ENCODE data around the gene GNG12. TPM values are rescaled to one million over a fixed set of nuclear protein-coding genes. Genes with fewer than 3 reads are reported as not detected.

GNG12 gene
- total and polyA plus RNA-seq, 3 experiments from 2014 or later = 0.71 to 0.77 TPM; not detected in 1

GRCh38 chr1:67705735-67706453 lies 127.4 kb downstream of the GNG12 start:
- no peak for DNase-seq
- Histone ChIP-seq H3K4me1 (ENCODE audit: insufficient read depth, low read length) (no peaks in the 10 kb centered on the region), H3K9me3 (ENCODE audit: low read length) (no peaks in the 10 kb centered on the region), H3K27me3 (ENCODE audit: insufficient read depth, low read length, poor library complexity, severe bottlenecking) (no peaks in the 10 kb centered on the region), H3K4me3 (ENCODE audit: low read length) (no peak overlapping the region), H3K27ac (ENCODE audit: low read depth, low read length) (no peak overlapping the region), H3K36me3 (ENCODE audit: insufficient read depth, low read length) (no peaks in the 10 kb centered on the region)
- POLR2A ChIA-PET = no interaction called here
- Mint-ChIP-seq H3K4me1 (no peaks in the 10 kb centered on the region), H3K27me3 (peaks cover 3 to 9% of the 10 kb centered on the region in 2 donors), H3K36me3 (no peaks in the 10 kb centered on the region), H3K9me3 (peaks cover 0 to 2% (median 0%) of the 10 kb centered on the region in 5 donors), H3K27ac (no peak overlapping the region), H3K4me3 (no peak overlapping the region)
- CTCF ChIA-PET = interaction anchor here (0.9 kb wide), 1 partner anchor 29 kb away, joined by 3 read pairs; no protein-coding TSS in a partner anchor

GRCh38 chr1:67704351-67704750 lies 128.9 kb downstream of the GNG12 start:
- H3K27ac Mint-ChIP-seq = no peak overlapping the region
- ChIA-PET POLR2A (no interaction called here), CTCF (interaction anchor here (1.2 kb wide), 1 partner anchor 56 kb away, joined by 3 read pairs; no protein-coding TSS in a partner anchor)
- no peak overlapping the region for H3K4me3 Mint-ChIP-seq
- H3K9me3 ChIP-seq (ENCODE audit: low read length) = no peaks in the 10 kb centered on the region
- H3K27me3 ChIP-seq (ENCODE audit: insufficient read depth, low read length, poor library complexity, severe bottlenecking) = no peaks in the 10 kb centered on the region
- H3K36me3 Mint-ChIP-seq = no peaks in the 10 kb centered on the region
- H3K36me3 ChIP-seq (ENCODE audit: insufficient read depth, low read length) = no peaks in the 10 kb centered on the region
- no peak for DNase-seq
- H3K27me3 Mint-ChIP-seq = peaks cover under 1 to 18% of the 10 kb centered on the region in 2 donors
- H3K4me1 ChIP-seq (ENCODE audit: insufficient read depth, low read length) = no peaks in the 10 kb centered on the region
- no peaks in the 10 kb centered on the region for H3K4me1 Mint-ChIP-seq
- H3K27ac ChIP-seq (ENCODE audit: low read depth, low read length) = no peak overlapping the region
- H3K4me3 ChIP-seq (ENCODE audit: low read length) = no peak overlapping the region
- peaks cover 0 to 2% (median 0%) of the 10 kb centered on the region in 5 donors for H3K9me3 Mint-ChIP-seq

GRCh38 chr1:67701876-67702275 lies 131.4 kb downstream of the GNG12 start:
- no peaks in the 10 kb centered on the region for H3K36me3 ChIP-seq (ENCODE audit: insufficient read depth, low read length)
- peaks cover 0 to 2% (median 0%) of the 10 kb centered on the region in 5 donors for H3K9me3 Mint-ChIP-seq
- H3K4me1 Mint-ChIP-seq = no peaks in the 10 kb centered on the region
- CTCF ChIA-PET = interaction anchor here (1.5 kb wide), 1 partner anchor 15 kb away, joined by 4 read pairs; no protein-coding TSS in a partner anchor
- H3K36me3 Mint-ChIP-seq = no peaks in the 10 kb centered on the region
- POLR2A ChIA-PET = no interaction called here
- no peak overlapping the region for H3K4me3 ChIP-seq (ENCODE audit: low read length)
- H3K27ac ChIP-seq (ENCODE audit: low read depth, low read length) = no peak overlapping the region
- H3K4me3 Mint-ChIP-seq = no peak overlapping the region
- no peaks in the 10 kb centered on the region for H3K4me1 ChIP-seq (ENCODE audit: insufficient read depth, low read length)
- no peaks in the 10 kb centered on the region for H3K9me3 ChIP-seq (ENCODE audit: low read length)
- no peak overlapping the region for H3K27ac Mint-ChIP-seq
- no peak for DNase-seq
- H3K27me3 ChIP-seq (ENCODE audit: insufficient read depth, low read length, poor library complexity, severe bottlenecking) = no peaks in the 10 kb centered on the region
- H3K27me3 Mint-ChIP-seq = peaks cover 0 to 20% of the 10 kb centered on the region in 2 donors

- H3K4me3 ChIP-seq (ENCODE audit: low read length) = no peak overlapping the region
- Mint-ChIP-seq H3K36me3 (no peaks in the 10 kb centered on the region), H3K27ac (no peak overlapping the region), H3K9me3 (peaks cover 0 to 2% (median 0%) of the 10 kb centered on the region in 5 donors), H3K4me3 (peak overlapping the region in 1 of 7 donors; percentile 36), H3K4me1 (no peaks in the 10 kb centered on the region), H3K27me3 (peaks cover 0 to 20% of the 10 kb centered on the region in 2 donors)
- POLR2A ChIA-PET = no interaction called here
- DNase-seq = no peak
- peak overlapping the region; percentile 22 for H3K27ac ChIP-seq (ENCODE audit: low read depth, low read length)
- CTCF ChIA-PET = interaction anchor here (1.5 kb wide), 1 partner anchor 14 kb away, joined by 4 read pairs; no protein-coding TSS in a partner anchor
- H3K4me1 ChIP-seq (ENCODE audit: insufficient read depth, low read length) = no peaks in the 10 kb centered on the region
- no peaks in the 10 kb centered on the region for H3K27me3 ChIP-seq (ENCODE audit: insufficient read depth, low read length, poor library complexity, severe bottlenecking)
- H3K9me3 ChIP-seq (ENCODE audit: low read length) = no peaks in the 10 kb centered on the region
- no peaks in the 10 kb centered on the region for H3K36me3 ChIP-seq (ENCODE audit: insufficient read depth, low read length)
Observed at GRCh38 chr1:67700692-67701410, 132.4 kb downstream of the GNG12 start.

- no peaks in the 10 kb centered on the region for H3K36me3 Mint-ChIP-seq
Observed at GRCh38 chr1:67700220-67700619, 133.0 kb downstream of the GNG12 start.

GRCh38 chr1:67696708-67697107 lies 136.6 kb downstream of the GNG12 start:
- H3K4me3 ChIP-seq (ENCODE audit: low read length) = no peak overlapping the region
- H3K4me1 ChIP-seq (ENCODE audit: insufficient read depth, low read length) = no peaks in the 10 kb centered on the region
- peaks cover 0 to 17% of the 10 kb centered on the region in 2 donors for H3K27me3 Mint-ChIP-seq
- no peak overlapping the region for H3K4me3 Mint-ChIP-seq
- H3K9me3 ChIP-seq (ENCODE audit: low read length) = no peaks in the 10 kb centered on the region
- no peak overlapping the region for H3K27ac ChIP-seq (ENCODE audit: low read depth, low read length)
- H3K36me3 Mint-ChIP-seq = no peaks in the 10 kb centered on the region
- no peak for DNase-seq
- ChIA-PET POLR2A (no interaction called here), CTCF (interaction anchor here (1.3 kb wide), 1 partner anchor 12 kb away, joined by 3 read pairs; the partner anchor contains the start of gene GADD45A)
- no peaks in the 10 kb centered on the region for H3K27me3 ChIP-seq (ENCODE audit: insufficient read depth, low read length, poor library complexity, severe bottlenecking)
- H3K9me3 Mint-ChIP-seq = peaks cover 0 to 2% (median 0%) of the 10 kb centered on the region in 5 donors
- no peaks in the 10 kb centered on the region for H3K4me1 Mint-ChIP-seq
- no peaks in the 10 kb centered on the region for H3K36me3 ChIP-seq (ENCODE audit: insufficient read depth, low read length)
- H3K27ac Mint-ChIP-seq = no peak overlapping the region

More at GRCh38 chr1:67700220-67700619, 133.0 kb downstream of the GNG12 start:
- H3K4me3 ChIP-seq (ENCODE audit: low read length) = no peak overlapping the region
- H3K9me3 Mint-ChIP-seq = peaks cover 0 to 2% (median 0%) of the 10 kb centered on the region in 5 donors
- H3K4me3 Mint-ChIP-seq = no peak overlapping the region
- DNase-seq = no peak
- H3K27me3 ChIP-seq (ENCODE audit: insufficient read depth, low read length, poor library complexity, severe bottlenecking) = no peaks in the 10 kb centered on the region
- H3K36me3 ChIP-seq (ENCODE audit: insufficient read depth, low read length) = no peaks in the 10 kb centered on the region
- POLR2A ChIA-PET = no interaction called here
- peak overlapping the region in 1 of 8 donors; percentile 6 for H3K27ac Mint-ChIP-seq
- no peaks in the 10 kb centered on the region for H3K4me1 Mint-ChIP-seq
- CTCF ChIA-PET = no interaction called here
- H3K4me1 ChIP-seq (ENCODE audit: insufficient read depth, low read length) = no peaks in the 10 kb centered on the region
- H3K27me3 Mint-ChIP-seq = peaks cover 0 to 20% of the 10 kb centered on the region in 2 donors
- H3K27ac ChIP-seq (ENCODE audit: low read depth, low read length) = peak overlapping the region; percentile 22
- H3K9me3 ChIP-seq (ENCODE audit: low read length) = no peaks in the 10 kb centered on the region

GRCh38 chr1:67695963-67696362 lies 137.3 kb downstream of the GNG12 start:
- no peak overlapping the region for H3K27ac ChIP-seq (ENCODE audit: low read depth, low read length)
- H3K36me3 ChIP-seq (ENCODE audit: insufficient read depth, low read length) = no peaks in the 10 kb centered on the region
- H3K27me3 ChIP-seq (ENCODE audit: insufficient read depth, low read length, poor library complexity, severe bottlenecking) = no peaks in the 10 kb centered on the region
- H3K4me3 Mint-ChIP-seq = no peak overlapping the region
- ChIA-PET CTCF (interaction anchor here (1.3 kb wide), 1 partner anchor 11 kb away, joined by 3 read pairs; the partner anchor contains the start of gene GADD45A), POLR2A (no interaction called here)
- H3K27ac Mint-ChIP-seq = no peak overlapping the region
- H3K4me3 ChIP-seq (ENCODE audit: low read length) = no peak overlapping the region
- peaks cover 0 to under 1% (median 0%) of the 10 kb centered on the region in 5 donors for H3K9me3 Mint-ChIP-seq
- peaks cover 0 to 12% of the 10 kb centered on the region in 2 donors for H3K27me3 Mint-ChIP-seq
- DNase-seq = no peak
- no peaks in the 10 kb centered on the region for H3K9me3 ChIP-seq (ENCODE audit: low read length)
- H3K4me1 ChIP-seq (ENCODE audit: insufficient read depth, low read length) = no peaks in the 10 kb centered on the region
- H3K4me1 Mint-ChIP-seq = no peaks in the 10 kb centered on the region
- no peaks in the 10 kb centered on the region for H3K36me3 Mint-ChIP-seq

- Mint-ChIP-seq H3K36me3 (peaks cover 0 to 11% (median 6%) of the 10 kb centered on the region in 3 donors), H3K9me3 (no peaks in the 10 kb centered on the region), H3K4me3 (no peak overlapping the region), H3K4me1 (peaks cover 5 to 6% (median 6%) of the 10 kb centered on the region in 3 donors), H3K27me3 (no peaks in the 10 kb centered on the region), H3K27ac (peak overlapping the region in 1 of 8 donors; percentile 9)
- ChIA-PET POLR2A (no interaction called here), CTCF (interaction anchor here (1.2 to 1.5 kb wide), 2 partner anchors 15 to 46 kb away, joined by 3 read pairs; no protein-coding TSS in a partner anchor)
- DNase-seq = no peak
- no peaks in the 10 kb centered on the region for H3K36me3 ChIP-seq (ENCODE audit: insufficient read depth, low read length)
- no peaks in the 10 kb centered on the region for H3K9me3 ChIP-seq (ENCODE audit: low read length)
- H3K4me1 ChIP-seq (ENCODE audit: insufficient read depth, low read length) = peaks cover 6% of the 10 kb centered on the region
- no peak overlapping the region for H3K4me3 ChIP-seq (ENCODE audit: low read length)
- H3K27ac ChIP-seq (ENCODE audit: low read depth, low read length) = no peak overlapping the region
- no peaks in the 10 kb centered on the region for H3K27me3 ChIP-seq (ENCODE audit: insufficient read depth, low read length, poor library complexity, severe bottlenecking)
Observed at GRCh38 chr1:67691712-67692111, 141.6 kb downstream of the GNG12 start.
